ENCODE results near the gene ADNP2. TPM values are rescaled to one million over a fixed set of nuclear protein-coding genes. Genes with fewer than 3 reads are reported as not detected.

ADNP2 gene
- total RNA-seq, 2 experiments from 2014 or later: 23.2 to 24.4 TPM

GRCh38 chr18:80187956-80188642 is 79.0 kb downstream of the ADNP2 start:
- H3K27ac Mint-ChIP-seq: no peak overlapping the region
- DNase-seq: no peak
- ATAC-seq (ENCODE audit: low read depth): no peak

GRCh38 chr18:80188643-80189530 is 79.8 kb downstream of the ADNP2 start:
- Mint-ChIP-seq H3K4me3 (no peak overlapping the region), H3K27me3 (peaks cover 4% of the 10 kb centered on the region), H3K4me1 (no peaks in the 10 kb centered on the region), H3K27ac (no peak overlapping the region), H3K9me3 (peaks cover 9% of the 10 kb centered on the region), H3K36me3 (no peaks in the 10 kb centered on the region)
- no peak for ATAC-seq (ENCODE audit: low read depth)
- DNase-seq: no peak
- POLR2A ChIA-PET: no interaction called here

More at GRCh38 chr18:80187956-80188642, 79.0 kb downstream of the ADNP2 start:
- no peaks in the 10 kb centered on the region for H3K36me3 Mint-ChIP-seq
- peaks cover 9% of the 10 kb centered on the region for H3K9me3 Mint-ChIP-seq
- POLR2A ChIA-PET: no interaction called here
- H3K4me1 Mint-ChIP-seq: no peaks in the 10 kb centered on the region
- no peak overlapping the region for H3K4me3 Mint-ChIP-seq
- H3K27me3 Mint-ChIP-seq: peaks cover 4% of the 10 kb centered on the region

- peaks cover 10% of the 10 kb centered on the region for H3K27me3 Mint-ChIP-seq
- POLR2A ChIA-PET: no interaction called here
- no peaks in the 10 kb centered on the region for H3K36me3 Mint-ChIP-seq
- H3K27ac Mint-ChIP-seq: no peak overlapping the region
- DNase-seq (no peak), ATAC-seq (ENCODE audit: low read depth) (no peak)
- H3K4me1 Mint-ChIP-seq: no peaks in the 10 kb centered on the region
- H3K9me3 Mint-ChIP-seq: peaks cover 9% of the 10 kb centered on the region
- no peak overlapping the region for H3K4me3 Mint-ChIP-seq
These were observed 80.4 kb downstream of the ADNP2 start for GRCh38 chr18:80189531-80189865.

Other genes starting within 250 kb of the ADNP2 start
- 10 to 100 TPM; 29.0 to 29.2 TPM for gene SLC66A2, start 157.6 kb upstream of the ADNP2 start, total RNA-seq
- gene HSBP1L1, start 144.6 kb upstream of the ADNP2 start, total RNA-seq: 10 to 100 TPM; 14.0 to 18.0 TPM
- 100 to 1,000 TPM; 106 to 107 TPM for gene TXNL4A, start 120.7 kb upstream of the ADNP2 start, total RNA-seq
- 10 to 100 TPM; 21.2 to 22.1 TPM for gene RBFA, start 74.8 kb upstream of the ADNP2 start, total RNA-seq
- gene PARD6G, start 138.3 kb downstream of the ADNP2 start, total RNA-seq: 1 to 10 TPM in 1 of 2 experiments, under 1 TPM in 1; 0.47 to 1.0 TPM

Measured in activated naive CD8-positive, alpha-beta T cell treated with anti-CD3 and anti-CD28 coated beads, Interleukin-2, amount 10 ng/mL, durations not matched to agents 7 days and 5 days (primary cell).